ENCODE data around the gene ZNF410. TPM values are rescaled to one million over a fixed set of nuclear protein-coding genes. Genes with fewer than 3 reads are reported as not detected.
"Not testable (repeated sequence)": the region's sequence is repeated elsewhere in the genome, so short reads cannot be mapped to it uniquely, and the experiment has no call there.

Gene ZNF410
- total and polyA plus RNA-seq, 2 donors (not counting 3 experiments of a cell fraction or from before 2014, with no cell fraction given) = 21.8 to 45.0 TPM

GRCh38 chr14:73865534-73866113 lies 21.0 kb upstream of the ZNF410 start:
- no TSS peak for BruUV-seq (replicated peaks)
- Histone ChIP-seq H3K9me3 (replicated peaks; ENCODE audit: control insufficient read depth, insufficient read depth, low read length) (no peaks in the 10 kb centered on the region), H3K9ac (replicated peaks; ENCODE audit: extremely low read depth, insufficient read depth, low read length) (no peak overlapping the region), H3K9me1 (replicated peaks; ENCODE audit: control insufficient read depth, extremely low read depth, insufficient read depth, low read length) (no peaks in the 10 kb centered on the region), H2AFZ (ENCODE audit: low read depth, low read length) (no peak overlapping the region), H3K4me3 (replicated peaks in 1 of 3; ENCODE audit: insufficient read depth in 1 of 3, low read depth in 1 of 3, low read length in 3 of 3) (no peak overlapping the region), H3K79me2 (ENCODE audit: control insufficient read depth, insufficient read depth, low read length) (no peaks in the 10 kb centered on the region), H3K4me1 (ENCODE audit: control insufficient read depth, extremely low read depth, insufficient read depth, low read length) (no peaks in the 10 kb centered on the region), H3K36me3 (ENCODE audit: control insufficient read depth in 2 of 2, extremely low read depth in 1 of 2, insufficient read depth in 2 of 2, low read length in 2 of 2) (no peaks in the 10 kb centered on the region), H4K20me1 (replicated peaks; ENCODE audit: control insufficient read depth, extremely low read depth, insufficient read depth, low read length) (no peaks in the 10 kb centered on the region), H3K27ac (ENCODE audit: insufficient read depth, low read depth, low read length) (no peak overlapping the region), H3K4me2 (ENCODE audit: insufficient read depth, low read length) (no peak overlapping the region), H3K27me3 (ENCODE audit: control insufficient read depth in 2 of 2, insufficient read depth in 2 of 2, low read length in 2 of 2) (no peaks in the 10 kb centered on the region)
- DNase-seq (ENCODE audit: low read depth, low spot score) (no peak), FAIRE-seq (no peak)
- CTCF ChIA-PET = interaction anchor here (1.2 to 1.4 kb wide), 3 partner anchors 15 to 142 kb away, joined by 3 to 4 read pairs (median 3); no protein-coding TSS in a partner anchor
- dilution Hi-C loops (cut with MboI; ENCODE audit: extremely low pct_ligation_motif_present, low sequenced_read_pairs) = no loop called here
- TF ChIP-seq POLR2A (IDR thresholded peaks at IDR 0.05; ENCODE audit: low read depth, low read length) (no peak), MAX (IDR thresholded peaks at IDR 0.05; ENCODE audit: insufficient read depth, insufficient read length) (no peak), JUN (IDR thresholded peaks at IDR 0.05; ENCODE audit: borderline replicate concordance, insufficient read depth, insufficient read length, low read depth) (no peak)
- POLR2A ChIA-PET = no interaction called here
- intact Hi-C loops (cut with micrococcal nuclease) = loop anchor here (5.0 to 10.0 kb wide), 2 partner anchors 138 to 361 kb away; no protein-coding TSS in a partner anchor

GRCh38 chr14:73869754-73870153 lies 16.9 kb upstream of the ZNF410 start:
- H2AFZ ChIP-seq (ENCODE audit: low read depth, low read length); BruUV-seq (replicated peaks); H4K20me1 ChIP-seq (replicated peaks; ENCODE audit: control insufficient read depth, extremely low read depth, insufficient read depth, low read length); H3K9me3 ChIP-seq (replicated peaks; ENCODE audit: control insufficient read depth, insufficient read depth, low read length); H3K27ac ChIP-seq (ENCODE audit: insufficient read depth, low read depth, low read length); H3K9me1 ChIP-seq (replicated peaks; ENCODE audit: control insufficient read depth, extremely low read depth, insufficient read depth, low read length); dilution Hi-C loops (cut with MboI; ENCODE audit: extremely low pct_ligation_motif_present, low sequenced_read_pairs); H3K4me1 ChIP-seq (ENCODE audit: control insufficient read depth, extremely low read depth, insufficient read depth, low read length); H3K79me2 ChIP-seq (ENCODE audit: control insufficient read depth, insufficient read depth, low read length); H3K36me3 ChIP-seq (ENCODE audit: control insufficient read depth in 2 of 2, extremely low read depth in 1 of 2, insufficient read depth in 2 of 2, low read length in 2 of 2); H3K4me2 ChIP-seq (ENCODE audit: insufficient read depth, low read length); DNase-seq (ENCODE audit: low read depth, low spot score); H3K4me3 ChIP-seq (replicated peaks in 1 of 3; ENCODE audit: insufficient read depth in 1 of 3, low read depth in 1 of 3, low read length in 3 of 3); H3K27me3 ChIP-seq (ENCODE audit: control insufficient read depth in 2 of 2, insufficient read depth in 2 of 2, low read length in 2 of 2); POLR2A ChIA-PET; FAIRE-seq; H3K9ac ChIP-seq (replicated peaks; ENCODE audit: extremely low read depth, insufficient read depth, low read length): not testable (repeated sequence)
- CTCF ChIA-PET = interaction anchor here (1.1 to 1.6 kb wide), 2 partner anchors 141 to 237 kb away, joined by 3 to 8 read pairs; no protein-coding TSS in a partner anchor
- intact Hi-C loops (cut with micrococcal nuclease) = loop anchor here (2.0 to 10.0 kb wide), 3 partner anchors 142 to 365 kb away; no protein-coding TSS in a partner anchor

All from endothelial cell of umbilical vein (primary cell).